IPS-18a (cell line): ENCODE measurements around the gene LRRC4B.
"Not testable (repeated sequence)": the region's sequence is repeated elsewhere in the genome, so short reads cannot be mapped to it uniquely, and the experiment has no call there.

Source experiments
- H3K27ac ChIP-seq: one replicate; pipeline ENCODE4 v1.5.1; 2013; ENCODE audit warnings: low read length
- H3K27me3 ChIP-seq: one replicate; pipeline ENCODE4 v1.6.1; 2013; ENCODE audit warnings: mild to moderate bottlenecking, low read length; ENCODE audit not compliant: control insufficient read depth, insufficient read depth
- H3K36me3 ChIP-seq: one replicate; pipeline ENCODE4 v1.6.1; 2013; ENCODE audit warnings: low read depth, low read length; ENCODE audit not compliant: control insufficient read depth
- H3K4me1 ChIP-seq: one replicate; pipeline ENCODE4 v1.6.1; 2013; ENCODE audit warnings: low read depth, low read length; ENCODE audit not compliant: control insufficient read depth
- H3K4me3 ChIP-seq: one replicate; pipeline ENCODE4 v1.5.1; 2013; ENCODE audit warnings: low read length
- H3K9ac ChIP-seq: one replicate; pipeline ENCODE4 v1.6.1; 2013; ENCODE audit warnings: mild to moderate bottlenecking, low read length, moderate library complexity
- H3K9me3 ChIP-seq: one replicate; pipeline ENCODE4 v1.6.1; 2013; ENCODE audit warnings: low read depth, low read length; ENCODE audit not compliant: control insufficient read depth

LRRC4B gene

DNA sequence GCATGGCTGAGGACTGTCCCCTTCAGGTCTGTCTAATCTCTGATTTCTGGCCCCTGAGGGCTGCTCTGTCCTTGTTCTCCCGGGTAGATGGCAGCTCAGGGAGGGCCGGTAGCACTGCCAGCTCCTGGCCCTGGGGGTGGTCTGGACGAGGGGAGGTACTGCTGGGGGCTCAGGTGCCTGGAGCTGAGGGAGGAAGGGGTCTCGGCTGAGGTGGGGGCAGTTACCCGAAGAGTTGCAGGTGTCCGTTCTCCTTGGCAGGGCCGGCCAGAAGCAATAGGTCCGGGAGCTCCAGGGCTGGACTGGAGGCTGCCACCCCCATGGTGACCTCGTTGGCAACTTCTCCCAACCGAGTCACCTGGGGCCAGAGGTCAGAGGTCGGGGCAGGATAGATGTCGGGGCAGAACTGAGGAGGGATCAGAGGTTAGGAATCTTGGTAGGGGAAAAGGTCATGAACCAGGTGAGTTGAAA lies 93.1 kb downstream of the LRRC4B start:
- H3K9ac ChIP-seq = no peak overlapping the region
- H3K4me3 ChIP-seq = no peak overlapping the region
- H3K27me3 ChIP-seq = no peaks in the 10 kb centered on the region
- H3K27ac ChIP-seq = no peak overlapping the region
- peaks cover 11% of the 10 kb centered on the region for H3K36me3 ChIP-seq
- peaks cover 5% of the 10 kb centered on the region for H3K4me1 ChIP-seq
- H3K9me3 ChIP-seq = no peaks in the 10 kb centered on the region

DNA sequence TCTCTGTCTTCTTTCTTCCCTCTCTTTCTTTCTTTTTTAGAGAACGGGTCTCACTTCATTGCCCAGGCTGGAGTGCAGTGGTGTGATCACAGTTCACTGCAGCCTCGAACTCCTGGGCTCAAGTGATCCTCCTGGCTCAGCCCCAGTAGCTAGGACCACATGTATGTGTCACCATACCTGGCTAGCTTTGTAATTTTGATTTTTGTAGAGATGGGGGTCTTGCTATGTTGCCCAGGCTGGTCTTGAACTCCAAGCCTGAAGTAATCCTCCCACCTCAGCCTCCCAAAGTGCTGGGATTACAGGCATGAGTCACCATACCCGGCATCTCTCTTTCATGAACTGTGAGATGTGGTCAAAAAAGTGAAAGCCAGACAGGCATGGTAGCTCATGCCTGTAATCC lies 94.9 kb downstream of the LRRC4B start:
- H3K9ac ChIP-seq, H3K4me1 ChIP-seq, H3K27ac ChIP-seq, H3K27me3 ChIP-seq, H3K4me3 ChIP-seq, H3K9me3 ChIP-seq, H3K36me3 ChIP-seq: not testable (repeated sequence)

DNA sequence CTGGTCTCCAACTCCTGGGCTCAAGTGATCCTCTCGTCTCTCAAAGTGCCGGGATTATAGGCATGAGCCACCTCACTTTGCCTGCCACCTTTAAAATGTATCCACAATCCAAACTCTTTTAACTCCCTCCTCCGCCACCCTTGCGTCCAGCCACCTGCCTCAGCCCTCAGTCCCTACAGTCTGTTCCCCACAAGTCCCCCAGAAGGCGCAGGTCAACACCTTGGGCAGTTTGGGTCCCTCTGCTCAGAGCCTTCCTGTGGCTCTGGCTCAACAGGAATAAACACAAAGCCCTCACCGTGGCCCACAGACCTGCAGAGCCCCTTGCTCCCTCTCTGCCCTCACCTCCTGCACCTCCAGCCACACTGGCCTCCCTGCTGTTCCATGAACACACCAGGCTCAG lies 99.4 kb downstream of the LRRC4B start:
- Histone ChIP-seq H3K9ac (no peak overlapping the region), H3K4me1 (peaks cover 6% of the 10 kb centered on the region), H3K9me3 (no peaks in the 10 kb centered on the region), H3K4me3 (no peak overlapping the region), H3K27me3 (no peaks in the 10 kb centered on the region), H3K27ac (no peak overlapping the region), H3K36me3 (no peaks in the 10 kb centered on the region)

DNA sequence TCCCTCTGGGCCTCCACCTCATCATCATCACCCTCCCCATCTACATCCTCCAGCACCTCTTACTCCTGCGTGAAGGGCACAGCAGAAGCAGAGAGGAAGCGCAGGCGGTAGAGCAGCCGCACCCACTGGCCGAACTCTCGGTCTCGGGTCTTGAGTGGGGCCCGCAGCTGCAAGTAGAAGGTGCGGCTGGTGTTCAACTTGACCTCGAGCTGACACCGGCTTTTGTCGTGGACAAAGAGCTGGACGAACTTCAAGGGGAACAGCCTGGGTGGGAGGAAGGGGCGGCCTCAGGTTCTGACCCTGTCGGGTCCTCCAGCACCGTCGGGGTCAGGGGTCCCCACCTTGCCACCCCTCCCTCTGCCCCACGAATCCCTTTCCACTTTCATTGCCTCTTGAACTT lies 100.7 kb downstream of the LRRC4B start:
- no peaks in the 10 kb centered on the region for H3K36me3 ChIP-seq
- no peak overlapping the region for H3K9ac ChIP-seq
- H3K27me3 ChIP-seq = no peaks in the 10 kb centered on the region
- H3K4me3 ChIP-seq = no peak overlapping the region
- no peaks in the 10 kb centered on the region for H3K9me3 ChIP-seq
- peaks cover 6% of the 10 kb centered on the region for H3K4me1 ChIP-seq
- H3K27ac ChIP-seq = no peak overlapping the region
